Endothelial cell of umbilical vein (primary cell): ENCODE results near the gene FARP1. TPM values are rescaled to one million over a fixed set of nuclear protein-coding genes. Genes with fewer than 3 reads are reported as not detected.

Source experiments
- BruUV-seq: library from RNA; stranded (reverse); fragments of 400-500 nt; replicated peaks from 2 replicates; lab custom pipeline; 2021; lab: Mats Ljungman, UMichigan
- CTCF ChIA-PET: fragments of 300-600, 350-600 bp; sonication (Branson Sonifier 250); formaldehyde crosslinking; loops from one replicate; lab custom pipeline; 2021; ENCODE audit warnings: antibody characterized with exemption, inconsistent platforms; lab: Charles Lee
- POLR2A ChIA-PET: fragments of 300-600, 350-600 bp; sonication (Branson Sonifier 250); formaldehyde crosslinking; loops from one replicate; lab custom pipeline; 2021; ENCODE audit warnings: antibody characterized with exemption, inconsistent platforms; lab: Charles Lee
- DNase-seq: peaks from one replicate; pipeline ENCODE4 v3.0.0-alpha.2; 2011; ENCODE audit warnings: low read depth, low spot score
- FAIRE-seq: peaks from 2 replicates; lab custom pipeline; 2011; peaks lifted over from hg19 to GRCh38; lab: Jason Lieb, UNC
- H2AFZ ChIP-seq: 2 replicates; pipeline ENCODE4 v1.6.0; 2012; ENCODE audit warnings: low read depth, low read length, control low read depth, inconsistent platforms
- H3K27ac ChIP-seq: 2 replicates; pipeline ENCODE4 v1.5.1; 2011; ENCODE audit warnings: low read depth, mild to moderate bottlenecking, control low read depth, low read length, moderate library complexity; ENCODE audit not compliant: insufficient read depth
- H3K27me3 ChIP-seq, 2 experiments: 2 replicates each; pipeline versions ENCODE4 v1.6.0 to v1.6.1; 2011; ENCODE audit warnings: low read length in 2 of 2, mixed read lengths in 1 of 2; ENCODE audit not compliant: control insufficient read depth in 2 of 2, insufficient read depth in 2 of 2
- H3K36me3 ChIP-seq, 2 experiments: 2 replicates in 1 of 2; 3 replicates in 1 of 2; pipeline ENCODE4 v1.5.1; 2011; ENCODE audit warnings: low read length in 2 of 2, mild to moderate bottlenecking in 1 of 2, moderate library complexity in 1 of 2; ENCODE audit not compliant: control insufficient read depth in 2 of 2, insufficient read depth in 2 of 2; ENCODE audit errors: extremely low read depth in 1 of 2
- H3K4me1 ChIP-seq: 3 replicates; pipeline ENCODE4 v1.5.1; 2011; ENCODE audit warnings: mild to moderate bottlenecking, low read length; ENCODE audit not compliant: control insufficient read depth, insufficient read depth; ENCODE audit errors: extremely low read depth
- H3K4me2 ChIP-seq: 2 replicates; pipeline ENCODE4 v1.6.1; 2011; ENCODE audit warnings: low read length, control low read depth, mixed read lengths; ENCODE audit not compliant: insufficient read depth
- H3K4me3 ChIP-seq, 3 experiments: fragments of 200-600 bp in 1 of 3; sonication (generic), shearing (Covaris generic) in 1 of 3; replicated peaks in 1 of 3; 2 replicates each; pipeline ENCODE4 v1.5.1; 2011 to 2016; ENCODE audit warnings: control low read depth in 3 of 3, low read length in 3 of 3, mild to moderate bottlenecking in 2 of 3, inconsistent platforms in 1 of 3, low read depth in 1 of 3, moderate library complexity in 1 of 3; ENCODE audit not compliant: insufficient read depth in 1 of 3
- H3K79me2 ChIP-seq: 2 replicates; pipeline ENCODE4 v1.6.0; 2012; ENCODE audit warnings: low read length, inconsistent platforms; ENCODE audit not compliant: control insufficient read depth, insufficient read depth
- H3K9ac ChIP-seq: replicated peaks from 2 replicates; pipeline ENCODE3; 2011; ENCODE audit warnings: low read length, control low read depth; ENCODE audit not compliant: insufficient read depth; ENCODE audit errors: extremely low read depth
- H3K9me1 ChIP-seq: replicated peaks from 3 replicates; pipeline ENCODE4 v1.6.0; 2011; ENCODE audit warnings: mild to moderate bottlenecking, low read length; ENCODE audit not compliant: control insufficient read depth, insufficient read depth; ENCODE audit errors: extremely low read depth
- H3K9me3 ChIP-seq: replicated peaks from 2 replicates; pipeline ENCODE4 v1.5.1; 2012; ENCODE audit warnings: low read length, inconsistent platforms; ENCODE audit not compliant: control insufficient read depth, insufficient read depth
- H4K20me1 ChIP-seq: replicated peaks from 2 replicates; pipeline ENCODE3; 2011; ENCODE audit warnings: mild to moderate bottlenecking, low read length; ENCODE audit not compliant: control insufficient read depth, insufficient read depth; ENCODE audit errors: extremely low read depth
- CTCF ChIP-seq, 2 donors: IDR thresholded peaks; 1 replicate in 1 of 2; 2 replicates in 1 of 2; pipeline ENCODE4 v1.5.1; 2011; ENCODE audit warnings: low read length in 2 of 2, mild to moderate bottlenecking in 2 of 2, moderate library complexity in 2 of 2, control low read depth in 1 of 2, inconsistent platforms in 1 of 2, low read depth in 1 of 2; ENCODE audit not compliant: insufficient read depth in 1 of 2; ENCODE audit errors: extremely low read depth in 1 of 2
- EZH2 ChIP-seq: IDR thresholded peaks from 2 replicates; pipeline ENCODE4 v1.6.1; 2012; ENCODE audit warnings: borderline replicate concordance, low read depth, mild to moderate bottlenecking, moderate library complexity, low read length, inconsistent platforms; ENCODE audit not compliant: severe bottlenecking
- FOS ChIP-seq: IDR thresholded peaks from 2 replicates; pipeline ENCODE4 v1.6.1; 2011; ENCODE audit warnings: mild to moderate bottlenecking, low read length, moderate library complexity, borderline replicate concordance; ENCODE audit not compliant: insufficient read depth
- GATA2 ChIP-seq: IDR thresholded peaks from 2 replicates; pipeline ENCODE4 v1.7.0; 2011; ENCODE audit warnings: low read depth, mild to moderate bottlenecking, moderate library complexity, mixed read lengths, low read length; ENCODE audit not compliant: insufficient read length, insufficient read depth
- JUN ChIP-seq: IDR thresholded peaks from 2 replicates; pipeline ENCODE4 v1.6.1; 2011; ENCODE audit warnings: borderline replicate concordance, low read depth; ENCODE audit not compliant: insufficient read length, insufficient read depth
- MAX ChIP-seq: IDR thresholded peaks from 2 replicates; pipeline ENCODE4 v1.6.1; 2011; ENCODE audit not compliant: insufficient read depth, insufficient read length
- MYC ChIP-seq: IDR thresholded peaks from one replicate; pipeline ENCODE4 v1.6.1; 2011; ENCODE audit warnings: mild to moderate bottlenecking, low read depth, low read length
- POLR2A ChIP-seq: IDR thresholded peaks from 2 replicates; pipeline ENCODE4 v1.6.1; 2012; ENCODE audit warnings: low read depth, mild to moderate bottlenecking, control low read depth, low read length
- POLR2AphosphoS5 ChIP-seq: IDR thresholded peaks from 2 replicates; pipeline ENCODE4 v1.6.1; 2012; ENCODE audit warnings: low read depth, mild to moderate bottlenecking, control low read depth, low read length, moderate library complexity; ENCODE audit not compliant: insufficient read depth
- dilution Hi-C: fragments of 300-500 bp; cut with MboI; formaldehyde crosslinking; loops from one replicate; pipeline ENCODE4 v1.15.0; 2019; ENCODE audit warnings: low sequenced_read_pairs; ENCODE audit not compliant: extremely low pct_ligation_motif_present
- intact Hi-C: fragments of 100-400 bp; cut with micrococcal nuclease; formaldehyde crosslinking; loops from one replicate; pipeline ENCODE4 v1.10.0; 2022
- polyA plus RNA-seq, 4 experiments: library from polyadenylated mRNA; depleted of rRNA in 3 of 4; stranded (reverse) in 3 of 4; unstranded in 1 of 4; fragments of >200 nt; gene quantifications; 2 replicates each; pipeline versions ENCODE4 v1.2.1 to v1.2.3, GENCODE V29; 2011 to 2012; ENCODE audit warnings: missing spikeins in 1 of 4
- total RNA-seq: library from RNA; stranded (reverse); gene quantifications from 2 replicates; pipeline ENCODE4 v1.2.3, GENCODE V29; 2021

FARP1 gene
- total and polyA plus RNA-seq, 2 donors (not counting 3 experiments of a cell fraction or from before 2014, with no cell fraction given), result 19.0 to 77.7 TPM

- Histone ChIP-seq H3K9ac (no peak overlapping the region), H3K4me2 (no peak overlapping the region), H2AFZ (no peak overlapping the region), H3K4me3 (no peak overlapping the region), H3K27me3 (no peaks in the 10 kb centered on the region), H3K27ac (no peak overlapping the region), H3K79me2 (peaks cover 7% of the 10 kb centered on the region), H3K36me3 (no peaks in the 10 kb centered on the region), H3K9me1 (no peaks in the 10 kb centered on the region), H4K20me1 (peaks cover 3% of the 10 kb centered on the region), H3K4me1 (no peaks in the 10 kb centered on the region), H3K9me3 (no peaks in the 10 kb centered on the region)
- FAIRE-seq (no peak), DNase-seq (no peak)
- POLR2A ChIA-PET, result no interaction called here
- BruUV-seq, result no TSS peak
- CTCF ChIA-PET, result no interaction called here
- TF ChIP-seq POLR2AphosphoS5, result no peak
- TF ChIP-seq MYC, result no peak
- no peak for TF ChIP-seq JUN
- no peak for TF ChIP-seq EZH2
- no peak for TF ChIP-seq CTCF (IDR thresholded peaks at IDR 0.05; ENCODE audit: extremely low read depth in 1 of 2, insufficient read depth in 1 of 2, low read depth in 1 of 2, low read length in 2 of 2)
- no peak for TF ChIP-seq MAX
- TF ChIP-seq POLR2A, result no peak
- TF ChIP-seq GATA2, result no peak
- no peak for TF ChIP-seq FOS
- dilution Hi-C loops, result no loop called here
- intact Hi-C loops, result no loop called here
Measured at GRCh38 chr13:98184792-98185191, 41.9 kb downstream of the FARP1 start.
